ES-I3 (cell line): Measurements from ENCODE around the gene FBXO40.
A peak's percentile ranks its signal among the peaks of the same experiment; 100 is the strongest.
"Not testable (repeated sequence)": the region's sequence is repeated elsewhere in the genome, so short reads cannot be mapped to it uniquely, and the experiment has no call there.

Source experiments
- H3K36me3 ChIP-seq: 2 replicates; pipeline ENCODE4 v1.6.1; 2013; ENCODE audit warnings: mild to moderate bottlenecking, low read length, control low read depth, moderate library complexity; ENCODE audit not compliant: insufficient read depth
- H3K4me1 ChIP-seq: 2 replicates; pipeline ENCODE4 v1.6.1; 2013; ENCODE audit warnings: mild to moderate bottlenecking, control low read depth, low read length; ENCODE audit not compliant: insufficient read depth
- H3K9ac ChIP-seq: 2 replicates; pipeline ENCODE4 v1.6.1; 2013; ENCODE audit warnings: low read depth, mild to moderate bottlenecking, low read length, moderate library complexity
- H3K9me3 ChIP-seq: 2 replicates; pipeline ENCODE4 v1.6.1; 2013; ENCODE audit warnings: mild to moderate bottlenecking, low read length, moderate library complexity; ENCODE audit not compliant: control insufficient read depth, insufficient read depth

FBXO40 gene

GRCh38 chr3:121592856-121593702 is at the start of gene FBXO40:
TSS of gene FBXO40 (plus strand) at chr3:121593379. CDS start at chr3:121620576, 27,197 bp downstream.
- H3K4me1 ChIP-seq, result peaks cover 51% of the 10 kb centered on the region
- peak within 1 kb of the TSS; percentile 52 for H3K9ac ChIP-seq
- no peaks in the 10 kb centered on the region for H3K9me3 ChIP-seq
- H3K36me3 ChIP-seq, result no peaks in the 10 kb centered on the region

- Histone ChIP-seq H3K9me3 (no peaks in the 10 kb centered on the region), H3K36me3 (peaks cover 8% of the 10 kb centered on the region), H3K9ac (peak overlapping the region; percentile 92), H3K4me1 (no peaks in the 10 kb centered on the region)
These were observed 48.1 kb upstream of the FBXO40 start for GRCh38 chr3:121545049-121545573.

- H3K9ac ChIP-seq, result peak within 1 kb of the TSS; percentile 92
- peaks cover 5% of the 10 kb centered on the region; the same call in 1 of the 2 replicates for H3K36me3 ChIP-seq
- H3K9me3 ChIP-seq, result no peaks in the 10 kb centered on the region
- H3K4me1 ChIP-seq, result 0 out of 2 replicates have a peak, but pooled peaks cover 3% of the 10 kb centered on the region
These were observed 47.4 kb upstream of the FBXO40 start, which contains the start of gene POLQ for GRCh38 chr3:121545574-121546455. TSS of gene POLQ (minus strand) at chr3:121545988. CDS start at chr3:121545877, 111 bp downstream.

GRCh38 chr3:121552379-121552778 is 40.8 kb upstream of the FBXO40 start:
- H3K36me3 ChIP-seq, result no peaks in the 10 kb centered on the region
- H3K9ac ChIP-seq, result no peak overlapping the region
- 0 out of 2 replicates have a peak, but pooled peaks cover 4% of the 10 kb centered on the region for H3K9me3 ChIP-seq
- H3K4me1 ChIP-seq, result 0 out of 2 replicates have a peak, but pooled peaks cover 3% of the 10 kb centered on the region

GRCh38 chr3:121552797-121553196 is 40.4 kb upstream of the FBXO40 start:
- Histone ChIP-seq H3K4me1 (0 out of 2 replicates have a peak, but pooled peaks cover 3% of the 10 kb centered on the region), H3K36me3 (no peaks in the 10 kb centered on the region), H3K9ac (no peak overlapping the region), H3K9me3 (0 out of 2 replicates have a peak, but pooled peaks cover 4% of the 10 kb centered on the region)

GRCh38 chr3:121557426-121557934 is 35.7 kb upstream of the FBXO40 start:
- H3K36me3 ChIP-seq, result no peaks in the 10 kb centered on the region
- no peak overlapping the region for H3K9ac ChIP-seq
- 0 out of 2 replicates have a peak, but pooled peaks cover 4% of the 10 kb centered on the region for H3K9me3 ChIP-seq
- H3K4me1 ChIP-seq, result peaks cover 3% of the 10 kb centered on the region; the same call in 1 of the 2 replicates

GRCh38 chr3:121562148-121562547 is 31.0 kb upstream of the FBXO40 start:
- Histone ChIP-seq H3K9me3 (no peaks in the 10 kb centered on the region), H3K9ac (no peak overlapping the region), H3K4me1 (peaks cover 3% of the 10 kb centered on the region; the same call in 1 of the 2 replicates), H3K36me3 (no peaks in the 10 kb centered on the region)

- H3K36me3 ChIP-seq, result no peaks in the 10 kb centered on the region
- H3K9me3 ChIP-seq, result no peaks in the 10 kb centered on the region
- H3K4me1 ChIP-seq, result peaks cover 13% of the 10 kb centered on the region
- no peak overlapping the region for H3K9ac ChIP-seq
These were observed 26.4 kb upstream of the FBXO40 start for GRCh38 chr3:121566773-121567172.

- peaks cover 10% of the 10 kb centered on the region for H3K4me1 ChIP-seq
- no peaks in the 10 kb centered on the region for H3K9me3 ChIP-seq
- H3K9ac ChIP-seq, result no peak within 1 kb of the TSS
- no peaks in the 10 kb centered on the region for H3K36me3 ChIP-seq
These were observed 25.5 kb upstream of the FBXO40 start, which contains the start of gene ARGFX for GRCh38 chr3:121567649-121568048. TSS of gene ARGFX (plus strand) at chr3:121567949. CDS start at chr3:121570714, 2,765 bp downstream.

- Histone ChIP-seq H3K9ac (no peak overlapping the region), H3K36me3 (no peaks in the 10 kb centered on the region), H3K4me1 (peaks cover 13% of the 10 kb centered on the region), H3K9me3 (no peaks in the 10 kb centered on the region)
These were observed 18.7 kb upstream of the FBXO40 start for GRCh38 chr3:121574449-121574848.

- Histone ChIP-seq H3K9me3 (no peaks in the 10 kb centered on the region), H3K4me1 (no peaks in the 10 kb centered on the region), H3K9ac (no peak overlapping the region), H3K36me3 (no peaks in the 10 kb centered on the region)
These were observed 11.5 kb upstream of the FBXO40 start for GRCh38 chr3:121581691-121582090.

GRCh38 chr3:121584418-121584817 is 8.8 kb upstream of the FBXO40 start:
- no peak overlapping the region for H3K9ac ChIP-seq
- H3K9me3 ChIP-seq, result no peaks in the 10 kb centered on the region
- H3K36me3 ChIP-seq, result no peaks in the 10 kb centered on the region
- no peaks in the 10 kb centered on the region for H3K4me1 ChIP-seq

GRCh38 chr3:121593806-121594205 is 627 bp downstream of the FBXO40 start:
- Histone ChIP-seq H3K4me1 (peaks cover 51% of the 10 kb centered on the region), H3K9ac (0 out of 2 replicates have a peak overlapping the region, but pooled peaks have one; percentile 9)
- H3K36me3 ChIP-seq, H3K9me3 ChIP-seq: not testable (repeated sequence)

GRCh38 chr3:121594850-121595249 is 1.7 kb downstream of the FBXO40 start:
- H3K4me1 ChIP-seq, result peaks cover 51% of the 10 kb centered on the region
- H3K36me3 ChIP-seq, result no peaks in the 10 kb centered on the region
- no peak overlapping the region for H3K9ac ChIP-seq
- H3K9me3 ChIP-seq, result no peaks in the 10 kb centered on the region
